Measurements from ENCODE around the gene KLF11.

GRCh38 chr2:10085668-10086059 is 42.3 kb downstream of the KLF11 start:
- TF ChIP-seq POLR2A (IDR thresholded peaks at IDR 0.05): no peak
- no peak for TF ChIP-seq CTCF (IDR thresholded peaks at IDR 0.05)

All from ovary (tissue), 3 donors.